Stimulated activated CD4-positive, alpha-beta T cell treated with anti-CD3 and anti-CD28 coated beads, Interleukin-2, amount 100 ng/mL, for 4 hours (primary cell): ENCODE measurements around the gene ABHD8.
"Not testable (repeated sequence)": the region's sequence is repeated elsewhere in the genome, so short reads cannot be mapped to it uniquely, and the experiment has no call there.

Experiments used
- DNase-seq: peaks from one replicate; pipeline ENCODE4 v3.0.0-alpha.2; 2020; ENCODE audit warnings: low read depth

ABHD8 gene

GRCh38 chr19:17296976-17297375, 6.2 kb downstream of the ABHD8 start:
- no peak for DNase-seq

- no peak for DNase-seq
Observed at GRCh38 chr19:17296273-17296672, 7.0 kb downstream of the ABHD8 start.

GRCh38 chr19:17295551-17295950, 7.7 kb downstream of the ABHD8 start:
- not testable (repeated sequence) for DNase-seq

GRCh38 chr19:17294051-17294891, 9.0 kb downstream of the ABHD8 start:
- no peak for DNase-seq

GRCh38 chr19:17293605-17294004, 9.6 kb downstream of the ABHD8 start:
- no peak for DNase-seq

GRCh38 chr19:17292301-17293074, 10.7 kb downstream of the ABHD8 start:
- DNase-seq = peak; percentile 58

GRCh38 chr19:17289489-17289888, 13.7 kb downstream of the ABHD8 start:
- DNase-seq = no peak

GRCh38 chr19:17286752-17287151, 16.5 kb downstream of the ABHD8 start:
- DNase-seq = no peak

- no peak for DNase-seq
Observed at GRCh38 chr19:17286263-17286662, 17.0 kb downstream of the ABHD8 start.

GRCh38 chr19:17285415-17286135, 17.6 kb downstream of the ABHD8 start:
- DNase-seq = no peak

- DNase-seq = no peak
Observed at GRCh38 chr19:17283504-17283996, 19.7 kb downstream of the ABHD8 start.

- DNase-seq = peak; percentile 65
Observed at GRCh38 chr19:17282488-17283125, 20.6 kb downstream of the ABHD8 start.

- no peak for DNase-seq
Observed at GRCh38 chr19:17281391-17282304, 21.6 kb downstream of the ABHD8 start, which contains the start of gene ANKLE1. TSS of gene ANKLE1 (plus strand) at chr19:17281901. CDS start at chr19:17281921, 20 bp downstream.

- no peak for DNase-seq
Observed at GRCh38 chr19:17279436-17279835, 23.8 kb downstream of the ABHD8 start.

GRCh38 chr19:17275441-17276175, 27.6 kb downstream of the ABHD8 start:
- no peak for DNase-seq

GRCh38 chr19:17274892-17275291, 28.3 kb downstream of the ABHD8 start:
- DNase-seq = not testable (repeated sequence)

- DNase-seq = no peak
Observed at GRCh38 chr19:17268754-17269153, 34.5 kb downstream of the ABHD8 start.

GRCh38 chr19:17266975-17267788, 36.0 kb downstream of the ABHD8 start, which contains the start of gene BABAM1:
TSS of gene BABAM1 (plus strand) at chr19:17267443. CDS start at chr19:17268807, 1,364 bp downstream.
- DNase-seq = peak; percentile 92

- no peak for DNase-seq
Observed at GRCh38 chr19:17266589-17266974, 36.6 kb downstream of the ABHD8 start.
